Stimulated activated CD8-positive, alpha-beta memory T cell treated with anti-CD3 and anti-CD28 coated beads, Interleukin-7, amount 100 ng/mL, for 1 hour (primary cell): ENCODE results near the gene MLNR.
A peak's percentile ranks its signal among the peaks of the same experiment; 100 is the strongest.

Experiments used
- DNase-seq, 2 donors: peaks; one replicate each; pipeline ENCODE4 v3.0.0-alpha.2; 2020; ENCODE audit warnings: low read depth in 2 of 2

The MLNR gene

DNA sequence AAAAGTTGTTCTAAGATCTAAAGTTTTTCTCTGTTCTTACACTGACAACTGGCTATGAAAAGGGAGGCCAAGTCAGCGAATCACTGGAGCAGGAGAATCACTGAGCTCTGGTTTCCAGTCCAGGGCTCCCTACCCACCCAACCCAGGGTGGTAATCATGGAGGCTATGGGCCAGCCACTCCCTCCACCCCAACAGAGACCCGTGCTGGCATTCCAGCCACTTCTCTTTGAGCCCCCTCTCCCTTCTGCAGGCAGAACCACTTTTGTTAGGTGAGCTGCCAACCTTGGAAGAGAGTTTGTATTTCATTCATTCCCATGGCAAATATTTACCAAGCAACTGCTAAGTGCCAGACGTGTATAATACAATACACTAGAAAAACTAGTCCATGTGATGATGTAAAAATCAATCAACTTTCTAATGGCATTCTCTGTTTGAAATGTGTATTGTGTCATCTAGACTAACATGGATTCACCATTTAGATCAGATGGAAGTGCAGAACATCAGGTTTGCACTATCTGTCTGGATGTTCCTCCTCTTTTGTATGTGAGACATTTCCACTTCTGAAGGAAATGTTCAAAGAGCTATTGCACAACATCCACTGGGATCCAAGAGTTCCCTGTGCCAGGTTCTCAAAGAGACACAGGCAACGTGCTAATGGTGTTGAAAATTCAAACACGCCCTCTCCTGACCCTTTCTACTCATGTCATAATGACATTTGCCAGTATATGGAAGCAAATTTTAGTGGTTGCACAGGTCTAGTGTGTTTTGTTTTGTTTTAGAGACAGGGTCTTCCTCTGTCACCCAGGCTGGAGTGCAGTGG lies 5.3 kb downstream of the MLNR start:
- DNase-seq = no peak

DNA sequence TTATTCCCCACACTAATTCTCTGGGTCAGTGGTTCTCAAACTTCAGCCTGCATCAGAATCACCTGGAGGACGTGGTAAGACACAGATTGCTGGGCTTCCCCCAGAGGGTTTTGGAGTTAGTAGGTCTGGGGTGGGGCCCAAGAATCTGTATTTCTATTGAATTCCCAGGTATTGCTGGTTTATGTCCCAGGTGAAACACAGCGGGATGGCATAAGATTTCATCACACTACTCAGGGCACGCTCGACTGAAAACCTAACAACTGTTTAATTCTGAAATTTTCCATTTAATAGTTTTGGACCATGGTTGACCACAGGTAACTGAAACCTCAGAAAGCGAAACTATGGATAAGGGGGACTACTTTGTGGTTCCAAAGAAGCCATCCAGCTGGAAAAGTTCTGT lies 6.5 kb downstream of the MLNR start:
- no peak for DNase-seq

DNA sequence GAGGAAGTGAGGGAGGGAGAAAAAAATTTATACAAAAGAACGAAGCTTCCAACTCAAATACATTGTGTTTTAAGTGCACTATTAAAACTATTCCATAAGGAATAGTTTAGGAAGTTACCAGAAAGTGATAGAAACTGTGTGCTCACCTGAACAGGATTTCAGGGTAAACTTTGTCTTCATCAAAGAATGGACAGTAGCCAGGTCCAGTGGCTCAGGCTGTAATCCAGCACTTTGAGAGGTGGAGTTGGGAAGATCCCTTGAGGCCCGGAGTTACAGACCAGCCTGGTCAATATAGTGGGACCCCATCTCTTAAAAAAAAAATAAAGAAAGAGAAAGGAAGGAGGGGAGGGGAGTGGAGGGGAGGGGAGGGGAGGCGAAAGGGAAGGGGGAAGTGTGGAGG lies 14.6 kb downstream of the MLNR start:
- DNase-seq = no peak

GRCh38 chr13:49235856-49236431 lies 15.8 kb downstream of the MLNR start:
- no peak for DNase-seq

DNA sequence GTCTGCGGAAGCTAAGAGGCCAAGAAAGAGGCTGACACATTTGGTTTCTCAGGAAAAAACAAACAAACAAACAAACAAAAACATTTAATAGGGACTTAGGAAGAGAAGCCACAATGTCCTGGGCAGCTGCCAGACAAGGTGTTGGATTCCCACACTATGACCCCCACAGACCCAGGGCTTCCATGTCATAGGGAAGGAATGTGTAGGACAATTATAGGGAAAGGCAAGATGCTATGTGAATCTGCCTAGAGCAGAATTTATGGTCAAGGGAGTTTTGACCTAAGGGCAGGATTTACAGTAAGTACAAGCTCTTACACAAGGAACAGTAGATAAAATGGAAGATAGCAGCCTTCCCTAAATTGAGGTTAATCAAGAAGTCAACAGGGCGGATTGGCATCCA lies 18.5 kb downstream of the MLNR start:
- no peak for DNase-seq

DNA sequence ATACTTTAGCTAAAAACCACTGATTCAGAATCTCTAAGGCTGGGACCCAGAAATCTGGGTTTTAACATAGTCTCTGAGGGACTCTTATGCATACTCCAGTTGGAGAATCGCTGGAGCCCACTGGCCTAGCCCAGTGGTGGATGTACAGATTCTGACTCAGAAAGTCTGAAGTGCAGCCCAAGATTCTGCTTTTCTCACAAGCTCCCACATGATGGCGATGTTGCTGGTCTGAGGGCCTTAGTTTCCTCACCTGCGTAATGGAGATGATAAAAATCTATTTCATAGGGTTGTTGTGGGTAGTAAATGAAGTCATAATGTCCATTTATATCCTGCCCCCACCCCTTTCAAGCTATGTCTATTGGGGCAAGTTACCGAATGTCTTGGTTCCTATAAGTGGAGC lies 19.9 kb downstream of the MLNR start:
- no peak for DNase-seq

DNA sequence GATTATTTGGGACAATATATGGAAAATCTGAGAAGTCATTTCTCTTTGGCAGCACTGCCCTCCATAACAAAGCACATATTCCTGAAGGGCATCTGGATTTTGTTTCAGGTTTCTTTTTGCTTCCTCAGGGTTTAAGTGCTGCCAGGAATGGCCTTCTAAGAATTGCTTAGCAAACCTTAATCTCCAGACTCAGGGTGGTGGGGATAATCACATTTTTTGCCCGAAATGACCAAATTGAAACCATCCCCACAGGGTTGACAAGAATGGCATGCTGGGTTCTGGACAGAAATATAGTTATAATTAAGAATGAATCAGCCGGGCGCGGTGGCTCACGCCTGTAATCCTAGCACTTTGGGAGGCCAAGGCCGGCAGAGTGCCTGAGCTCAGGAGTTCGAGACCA lies 21.2 kb downstream of the MLNR start:
- DNase-seq = no peak

GRCh38 chr13:49245101-49245500 lies 25.0 kb downstream of the MLNR start:
- no peak for DNase-seq

GRCh38 chr13:49246850-49247642 lies 26.9 kb downstream of the MLNR start:
- DNase-seq = peak in 1 of 2 donors; percentile 2

DNA sequence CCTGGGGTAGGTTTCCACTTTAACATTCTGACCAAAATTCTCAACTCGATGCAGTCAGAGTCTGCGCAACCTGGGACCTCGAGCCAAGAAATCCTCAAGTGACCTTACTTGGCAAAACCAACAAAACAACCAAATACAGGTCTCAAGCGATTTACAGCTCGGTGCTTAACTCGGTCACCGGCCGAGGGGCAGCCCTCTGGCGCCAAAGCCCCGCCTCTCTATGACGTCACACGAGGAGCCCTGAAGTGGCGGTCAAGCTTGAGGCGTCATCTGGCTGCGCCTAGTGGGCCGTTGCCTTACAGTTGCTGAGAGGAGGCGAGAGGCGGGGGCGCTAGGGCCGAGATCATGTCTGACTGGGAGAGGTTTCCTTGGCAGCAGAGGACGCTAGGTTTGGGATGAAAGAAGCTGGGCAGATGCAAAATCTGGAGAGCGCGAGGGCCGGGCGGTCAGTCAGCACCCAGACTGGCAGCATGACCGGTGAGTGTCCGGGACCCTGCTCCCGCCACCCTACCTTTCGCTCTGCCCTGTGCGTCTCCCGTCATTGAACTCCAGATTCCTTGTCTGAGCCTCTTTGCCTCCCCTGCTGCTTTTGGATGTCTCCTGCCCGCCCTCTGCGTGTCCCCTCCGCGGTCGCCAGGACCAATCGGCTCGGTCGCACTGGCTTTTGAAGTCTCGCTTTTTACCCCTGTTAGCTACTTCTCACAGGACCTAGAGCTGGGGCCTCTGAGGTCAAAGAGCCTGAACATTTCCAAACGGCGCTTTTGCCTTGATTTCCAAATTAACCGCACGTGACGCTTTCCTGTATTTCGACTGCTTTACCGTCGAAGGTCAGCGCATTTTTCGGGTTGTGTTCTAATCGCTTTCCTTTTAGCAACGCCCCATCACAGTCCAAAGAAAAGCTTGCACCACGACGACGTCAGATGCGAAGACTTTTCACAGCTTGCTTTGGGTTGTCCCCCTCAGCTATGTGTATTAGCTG lies 27.8 kb downstream of the MLNR start, which contains the start of gene CDADC1:
CDADC1 (plus strand) TSS at position 283 of the 979 bp plus-strand sequence; CDS start at position 396, 113 bp downstream.
- peak; percentile 77 to 81 for DNase-seq

DNA sequence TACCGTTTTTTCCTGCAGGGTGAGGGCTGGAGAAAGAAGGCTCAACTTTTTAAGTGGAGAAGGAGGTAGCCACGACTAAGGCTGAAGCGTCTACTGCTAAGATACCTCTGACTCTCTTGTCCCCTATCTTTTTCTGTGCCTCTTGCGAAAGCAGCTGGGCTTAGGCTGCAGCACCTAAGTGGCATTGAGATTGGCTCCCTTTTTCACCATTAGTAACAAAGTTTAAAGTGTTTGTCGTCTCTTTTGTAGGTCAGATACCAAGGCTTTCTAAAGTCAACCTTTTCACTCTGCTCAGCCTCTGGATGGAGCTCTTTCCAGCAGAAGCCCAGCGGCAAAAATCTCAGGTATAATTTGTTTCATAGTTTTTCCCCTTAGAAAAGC lies 28.5 kb downstream of the MLNR start:
- DNase-seq = no peak

GRCh38 chr13:49251326-49251725 lies 31.2 kb downstream of the MLNR start:
- DNase-seq = no peak

DNA sequence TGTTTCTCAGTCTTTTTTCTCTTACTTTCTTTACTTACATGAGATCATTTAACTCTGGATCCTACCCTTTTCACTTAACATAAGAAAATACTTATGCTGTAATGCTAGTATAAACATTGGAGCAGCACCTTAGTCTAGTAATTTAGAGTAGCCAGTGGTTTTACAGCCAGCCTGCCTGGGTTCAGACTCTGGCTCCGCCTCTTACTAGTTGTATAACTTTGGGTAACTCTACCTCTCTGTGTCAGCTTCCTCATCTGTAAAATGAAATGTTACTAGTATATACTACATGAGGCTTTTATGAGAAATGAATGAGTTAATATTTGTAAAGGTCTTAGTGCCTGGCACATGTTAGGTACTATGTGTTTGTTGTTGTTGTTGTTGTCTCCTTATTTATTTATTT lies 33.2 kb downstream of the MLNR start:
- DNase-seq = no peak

- no peak for DNase-seq
Observed at GRCh38 chr13:49254007-49254406, 33.9 kb downstream of the MLNR start.

DNA sequence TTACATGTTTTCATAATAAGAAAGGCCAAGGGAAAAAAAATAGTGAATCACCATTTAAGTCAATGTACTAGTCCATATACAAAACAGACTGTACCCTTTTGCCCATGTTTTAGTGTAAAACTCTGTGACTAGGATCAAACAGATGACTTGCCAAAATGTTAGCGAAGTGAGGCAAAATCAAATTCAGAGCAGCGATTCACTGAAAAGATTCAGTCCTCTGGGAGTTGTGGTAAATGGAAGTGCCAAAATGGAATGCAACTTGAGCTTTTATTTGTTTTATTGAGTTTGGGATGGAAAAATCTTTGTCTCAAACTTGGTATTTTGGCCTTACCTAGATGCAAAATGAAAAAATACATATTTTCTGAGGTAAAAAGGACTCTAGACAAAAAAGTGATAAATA lies 36.7 kb downstream of the MLNR start:
- no peak for DNase-seq

- DNase-seq = no peak
Observed at GRCh38 chr13:49258089-49258796, 38.1 kb downstream of the MLNR start.

DNA sequence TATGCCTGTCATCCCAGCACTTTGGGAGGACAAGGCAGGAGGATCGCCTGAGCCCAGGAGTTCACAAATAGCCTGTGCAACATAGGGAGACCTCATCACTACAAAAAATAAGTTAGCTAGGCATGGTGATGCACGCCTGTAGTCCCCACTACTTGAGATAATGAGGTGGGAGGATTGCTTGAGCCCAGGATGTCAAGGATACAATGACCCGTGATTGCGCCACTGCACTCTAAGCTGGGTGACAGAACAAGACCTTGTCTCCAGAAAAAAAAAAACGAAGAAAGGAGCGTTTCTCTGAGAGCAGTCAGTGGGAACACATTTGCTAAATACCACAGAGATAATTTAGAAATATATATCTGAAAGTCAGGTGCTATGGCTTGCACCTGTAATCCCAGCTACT lies 39.4 kb downstream of the MLNR start:
- no peak for DNase-seq

- no peak for DNase-seq
Observed at GRCh38 chr13:49262634-49263033, 42.5 kb downstream of the MLNR start.

GRCh38 chr13:49265822-49266221 lies 45.7 kb downstream of the MLNR start:
- DNase-seq = no peak

DNA sequence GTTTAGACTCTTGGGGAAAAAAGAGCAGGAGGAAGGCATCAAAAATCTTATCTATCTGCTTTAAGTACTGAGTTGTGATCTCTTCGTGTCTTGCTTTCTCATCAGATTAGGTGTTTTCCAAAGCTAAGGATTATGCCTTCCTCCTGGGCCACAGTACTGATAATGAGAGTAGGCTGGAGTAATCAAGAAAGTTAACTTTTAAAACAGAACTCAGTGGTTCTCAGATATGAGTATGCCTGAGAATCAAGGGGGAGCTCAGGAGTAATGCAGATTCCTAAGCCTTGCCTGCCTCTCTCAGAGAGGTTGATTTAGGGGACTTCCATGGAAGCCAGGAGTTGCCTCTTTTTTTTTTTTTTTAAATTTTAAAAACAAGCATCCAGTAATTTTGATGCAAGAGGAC lies 51.1 kb downstream of the MLNR start:
- DNase-seq = no peak
